Endodermal cell (in vitro differentiated cells): ENCODE results near the gene HSD11B2. TPM values are rescaled to one million over a fixed set of nuclear protein-coding genes. Genes with fewer than 3 reads are reported as not detected.

Experiments
- DNase-seq: peaks from one replicate; pipeline ENCODE4 v3.0.0-alpha.2; 2017
- H3K27ac ChIP-seq: 2 replicates; pipeline ENCODE4 v1.5.1; 2013; ENCODE audit warnings: mild to moderate bottlenecking, low read depth, low read length, moderate library complexity
- H3K27me3 ChIP-seq: 2 replicates; pipeline ENCODE4 v1.6.1; 2013; ENCODE audit warnings: mild to moderate bottlenecking, low read length, moderate library complexity; ENCODE audit not compliant: insufficient read depth, control insufficient read depth, poor library complexity, severe bottlenecking
- H3K36me3 ChIP-seq: 2 replicates; pipeline ENCODE4 v1.7.0; 2013; ENCODE audit warnings: mild to moderate bottlenecking, low read length, moderate library complexity; ENCODE audit not compliant: control insufficient read depth, insufficient read depth
- H3K4me1 ChIP-seq: one replicate; pipeline ENCODE4 v1.7.0; 2013; ENCODE audit warnings: low read length; ENCODE audit not compliant: control insufficient read depth, insufficient read depth
- H3K4me3 ChIP-seq: 2 replicates; pipeline ENCODE4 v1.5.1; 2013; ENCODE audit warnings: mild to moderate bottlenecking, low read length, moderate library complexity
- H3K9ac ChIP-seq: 2 replicates; pipeline ENCODE4 v1.6.1; 2013; ENCODE audit warnings: mild to moderate bottlenecking, low read length, moderate library complexity; ENCODE audit not compliant: poor library complexity, severe bottlenecking; ENCODE audit errors: extremely low read depth
- H3K9me3 ChIP-seq: 2 replicates; pipeline ENCODE4 v1.6.1; 2013; ENCODE audit warnings: mild to moderate bottlenecking, low read length, moderate library complexity; ENCODE audit not compliant: control insufficient read depth
- H3K27ac Mint-ChIP-seq: 2 replicates; pipeline ENCODE4 v1.8.0; 2020; ENCODE audit warnings: mixed read lengths
- H3K27me3 Mint-ChIP-seq: 2 replicates; pipeline ENCODE4 v1.8.0; 2021; ENCODE audit warnings: mild to moderate bottlenecking, mixed read lengths; ENCODE audit not compliant: insufficient read depth
- H3K36me3 Mint-ChIP-seq: 2 replicates; pipeline ENCODE4 v1.8.0; 2020; ENCODE audit warnings: low read depth, mixed read lengths
- H3K4me1 Mint-ChIP-seq: 2 replicates; pipeline ENCODE4 v1.8.0; 2020; ENCODE audit warnings: mixed read lengths
- H3K4me3 Mint-ChIP-seq: 2 replicates; pipeline ENCODE4 v1.8.0; 2020; ENCODE audit warnings: mild to moderate bottlenecking, moderate library complexity, mixed read lengths
- H3K9me3 Mint-ChIP-seq: 2 replicates; pipeline ENCODE4 v1.8.0; 2020; ENCODE audit warnings: mild to moderate bottlenecking, mixed read lengths
- CTCF ChIP-seq: fragments of 200-600 bp; sonication (generic); conservative IDR thresholded peaks from 2 replicates; pipeline ENCODE4 v1.5.0; 2021; ENCODE audit warnings: antibody characterized with exemption, mild to moderate bottlenecking
- WGBS, 2 experiments: methylation state at CpG; one replicate each; pipeline versions ENCODE4 v1.1.5 to v1.1.7; 2013; ENCODE audit warnings: missing lambda C conversion rate in 2 of 2, mixed read lengths in 1 of 2; ENCODE audit not compliant: insufficient coverage in 1 of 2, insufficient read length in 1 of 2; 5-methylcytosine and 5-hydroxymethylcytosine counted together
- total RNA-seq, 2 donors: library from RNA; stranded (reverse); fragmentation: NEBNext Ultra II Directional in 1 of 2; extraction: Animal tissue kit (Norgen Biotek cat#: 25700) in 1 of 2; gene quantifications; 2 replicates in 1 of 2; 3 replicates in 1 of 2; pipeline ENCODE4 v1.2.1, GENCODE V29; 2021

HSD11B2 gene
- total RNA-seq, 2 donors from 2014 or later: 10.4 to 14.7 TPM

- DNase-seq: no peak
- no peaks in the 10 kb centered on the region for H3K4me1 Mint-ChIP-seq
- no peak overlapping the region for H3K4me3 ChIP-seq
- H3K36me3 Mint-ChIP-seq: peaks cover 14% of the 10 kb centered on the region
- TF ChIP-seq CTCF: no peak
- peak overlapping the region; percentile 36 for H3K27ac ChIP-seq
- peaks cover 14% of the 10 kb centered on the region for H3K36me3 ChIP-seq
- no peak overlapping the region for H3K9ac ChIP-seq
- no peaks in the 10 kb centered on the region for H3K9me3 Mint-ChIP-seq
- H3K4me1 ChIP-seq: no peaks in the 10 kb centered on the region
- no peaks in the 10 kb centered on the region for H3K9me3 ChIP-seq
- H3K27ac Mint-ChIP-seq: peak overlapping the region; percentile 40
- WGBS, 2 experiments: 70 to 90% methylated on average over 5 of the region's 5 CpGs
- H3K4me3 Mint-ChIP-seq: no peak overlapping the region
- no peaks in the 10 kb centered on the region for H3K27me3 ChIP-seq
- H3K27me3 Mint-ChIP-seq: no peaks in the 10 kb centered on the region
These were observed 23.2 kb downstream of the HSD11B2 start for GRCh38 chr16:67454104-67454503.

GRCh38 chr16:67454852-67455251, 23.9 kb downstream of the HSD11B2 start:
- Histone ChIP-seq H3K4me1 (no peaks in the 10 kb centered on the region), H3K36me3 (peaks cover 13% of the 10 kb centered on the region), H3K4me3 (no peak overlapping the region), H3K9me3 (no peaks in the 10 kb centered on the region), H3K27me3 (no peaks in the 10 kb centered on the region), H3K9ac (no peak overlapping the region), H3K27ac (no peak overlapping the region)
- Mint-ChIP-seq H3K36me3 (peaks cover 8% of the 10 kb centered on the region), H3K4me3 (no peak overlapping the region), H3K27ac (no peak overlapping the region), H3K9me3 (no peaks in the 10 kb centered on the region), H3K27me3 (no peaks in the 10 kb centered on the region), H3K4me1 (no peaks in the 10 kb centered on the region)
- 81 to 88% methylated on average over 2 to 6 of the region's 6 CpGs for WGBS, 2 experiments
- no peak for DNase-seq
- TF ChIP-seq CTCF: no peak

- H3K27me3 ChIP-seq: no peaks in the 10 kb centered on the region
- TF ChIP-seq CTCF: peak; percentile 68
- Mint-ChIP-seq H3K4me3 (no peak overlapping the region), H3K4me1 (no peaks in the 10 kb centered on the region), H3K9me3 (no peaks in the 10 kb centered on the region), H3K36me3 (no peaks in the 10 kb centered on the region), H3K27me3 (no peaks in the 10 kb centered on the region), H3K27ac (peak overlapping the region; percentile 82)
- WGBS, 2 experiments: 83 to 90% methylated on average over 4 to 6 of the region's 6 CpGs
- H3K9me3 ChIP-seq: no peaks in the 10 kb centered on the region
- H3K4me1 ChIP-seq: no peaks in the 10 kb centered on the region
- H3K9ac ChIP-seq: no peak overlapping the region
- H3K36me3 ChIP-seq: peaks cover 12% of the 10 kb centered on the region
- H3K4me3 ChIP-seq: no peak overlapping the region
- peak; percentile 72 for DNase-seq
- H3K27ac ChIP-seq: no peak overlapping the region
These were observed 25.6 kb downstream of the HSD11B2 start for GRCh38 chr16:67456391-67457081.
